ENCODE results near the gene MADD.

The MADD gene

GRCh38 chr11:47269829-47270305 is at the start of gene MADD:
MADD (plus strand) TSS chr11:47270133.
- ATAC-seq, result peak; percentile 95
- H3K4me1 Mint-ChIP-seq, result peaks cover 43% of the 10 kb centered on the region
- no peaks in the 10 kb centered on the region for H3K27me3 Mint-ChIP-seq
- no peaks in the 10 kb centered on the region for H3K9me3 Mint-ChIP-seq
- peak within 1 kb of the TSS; percentile 99 for H3K27ac Mint-ChIP-seq
- peak within 1 kb of the TSS; percentile 91 for H3K4me3 Mint-ChIP-seq
- H3K36me3 Mint-ChIP-seq, result peaks cover 7% of the 10 kb centered on the region

GRCh38 chr11:47220401-47220821 is 49.5 kb upstream of the MADD start:
- H3K27ac Mint-ChIP-seq, result peak overlapping the region; percentile 64
- H3K4me1 Mint-ChIP-seq, result peaks cover 51% of the 10 kb centered on the region
- no peaks in the 10 kb centered on the region for H3K27me3 Mint-ChIP-seq
- peaks cover 5% of the 10 kb centered on the region for H3K9me3 Mint-ChIP-seq
- H3K36me3 Mint-ChIP-seq, result peaks cover 74% of the 10 kb centered on the region
- H3K4me3 Mint-ChIP-seq, result peak overlapping the region; percentile 50
- ATAC-seq, result no peak

GRCh38 chr11:47222696-47223095 is 47.2 kb upstream of the MADD start:
- H3K36me3 Mint-ChIP-seq, result peaks cover 72% of the 10 kb centered on the region
- no peak overlapping the region for H3K4me3 Mint-ChIP-seq
- peaks cover 41% of the 10 kb centered on the region for H3K4me1 Mint-ChIP-seq
- H3K9me3 Mint-ChIP-seq, result peaks cover 5% of the 10 kb centered on the region
- no peak overlapping the region for H3K27ac Mint-ChIP-seq
- ATAC-seq, result no peak
- no peaks in the 10 kb centered on the region for H3K27me3 Mint-ChIP-seq

- peaks cover 18% of the 10 kb centered on the region for H3K4me1 Mint-ChIP-seq
- peak; percentile 87 for ATAC-seq
- H3K4me3 Mint-ChIP-seq, result peak overlapping the region; percentile 12
- peaks cover 65% of the 10 kb centered on the region for H3K36me3 Mint-ChIP-seq
- no peaks in the 10 kb centered on the region for H3K9me3 Mint-ChIP-seq
- no peaks in the 10 kb centered on the region for H3K27me3 Mint-ChIP-seq
- H3K27ac Mint-ChIP-seq, result no peak overlapping the region
These were observed 44.2 kb upstream of the MADD start for GRCh38 chr11:47225552-47226400.

GRCh38 chr11:47229161-47229560 is 40.8 kb upstream of the MADD start:
- peaks cover 51% of the 10 kb centered on the region for H3K36me3 Mint-ChIP-seq
- peak overlapping the region; percentile 2 for H3K27ac Mint-ChIP-seq

GRCh38 chr11:47233051-47233450 is 36.9 kb upstream of the MADD start:
- Mint-ChIP-seq H3K4me3 (no peak overlapping the region), H3K4me1 (no peaks in the 10 kb centered on the region), H3K36me3 (peaks cover 56% of the 10 kb centered on the region), H3K27me3 (no peaks in the 10 kb centered on the region), H3K9me3 (no peaks in the 10 kb centered on the region), H3K27ac (no peak overlapping the region)
- no peak for ATAC-seq

More at GRCh38 chr11:47229161-47229560, 40.8 kb upstream of the MADD start:
- H3K9me3 Mint-ChIP-seq, result no peaks in the 10 kb centered on the region
- ATAC-seq, result no peak
- peaks cover 18% of the 10 kb centered on the region for H3K4me1 Mint-ChIP-seq
- H3K27me3 Mint-ChIP-seq, result no peaks in the 10 kb centered on the region
- no peak overlapping the region for H3K4me3 Mint-ChIP-seq

GRCh38 chr11:47233989-47234668 is 35.8 kb upstream of the MADD start:
- Mint-ChIP-seq H3K27ac (no peak overlapping the region), H3K27me3 (no peaks in the 10 kb centered on the region), H3K4me3 (no peak overlapping the region), H3K4me1 (no peaks in the 10 kb centered on the region), H3K9me3 (no peaks in the 10 kb centered on the region), H3K36me3 (peaks cover 48% of the 10 kb centered on the region)
- ATAC-seq, result no peak

- Mint-ChIP-seq H3K36me3 (peaks cover 48% of the 10 kb centered on the region), H3K9me3 (no peaks in the 10 kb centered on the region), H3K4me3 (no peak overlapping the region), H3K27me3 (no peaks in the 10 kb centered on the region), H3K4me1 (no peaks in the 10 kb centered on the region), H3K27ac (no peak overlapping the region)
- ATAC-seq, result no peak
These were observed 35.2 kb upstream of the MADD start for GRCh38 chr11:47234669-47235100.

GRCh38 chr11:47235163-47235562 is 34.8 kb upstream of the MADD start:
- no peak overlapping the region for H3K4me3 Mint-ChIP-seq
- no peaks in the 10 kb centered on the region for H3K4me1 Mint-ChIP-seq
- peaks cover 53% of the 10 kb centered on the region for H3K36me3 Mint-ChIP-seq
- no peak overlapping the region for H3K27ac Mint-ChIP-seq
- no peaks in the 10 kb centered on the region for H3K9me3 Mint-ChIP-seq
- no peaks in the 10 kb centered on the region for H3K27me3 Mint-ChIP-seq
- no peak for ATAC-seq

- Mint-ChIP-seq H3K36me3 (peaks cover 59% of the 10 kb centered on the region), H3K4me1 (no peaks in the 10 kb centered on the region), H3K4me3 (no peak overlapping the region), H3K27ac (no peak overlapping the region), H3K9me3 (no peaks in the 10 kb centered on the region), H3K27me3 (no peaks in the 10 kb centered on the region)
- no peak for ATAC-seq
These were observed 33.5 kb upstream of the MADD start for GRCh38 chr11:47236482-47236881.

GRCh38 chr11:47239852-47240251 is 30.1 kb upstream of the MADD start:
- ATAC-seq, result peak; percentile 5
- no peaks in the 10 kb centered on the region for H3K4me1 Mint-ChIP-seq
- peaks cover 68% of the 10 kb centered on the region for H3K36me3 Mint-ChIP-seq
- H3K4me3 Mint-ChIP-seq, result peak overlapping the region; percentile 39
- no peaks in the 10 kb centered on the region for H3K9me3 Mint-ChIP-seq
- peak overlapping the region; percentile 11 for H3K27ac Mint-ChIP-seq
- H3K27me3 Mint-ChIP-seq, result no peaks in the 10 kb centered on the region

GRCh38 chr11:47241841-47242301 is 28.1 kb upstream of the MADD start:
- no peak for ATAC-seq
- peak overlapping the region; percentile 25 for H3K27ac Mint-ChIP-seq
- peaks cover 54% of the 10 kb centered on the region for H3K36me3 Mint-ChIP-seq
- no peaks in the 10 kb centered on the region for H3K27me3 Mint-ChIP-seq
- H3K9me3 Mint-ChIP-seq, result no peaks in the 10 kb centered on the region
- H3K4me1 Mint-ChIP-seq, result no peaks in the 10 kb centered on the region
- H3K4me3 Mint-ChIP-seq, result no peak overlapping the region

- Mint-ChIP-seq H3K4me3 (no peak overlapping the region), H3K4me1 (no peaks in the 10 kb centered on the region), H3K9me3 (no peaks in the 10 kb centered on the region), H3K36me3 (peaks cover 48% of the 10 kb centered on the region), H3K27ac (peak overlapping the region; percentile 25), H3K27me3 (no peaks in the 10 kb centered on the region)
- ATAC-seq, result no peak
These were observed 27.2 kb upstream of the MADD start for GRCh38 chr11:47242596-47243192.

- Mint-ChIP-seq H3K27me3 (no peaks in the 10 kb centered on the region), H3K9me3 (no peaks in the 10 kb centered on the region), H3K36me3 (peaks cover 41% of the 10 kb centered on the region), H3K27ac (no peak overlapping the region), H3K4me1 (peaks cover 7% of the 10 kb centered on the region), H3K4me3 (no peak overlapping the region)
- ATAC-seq, result no peak
These were observed 26.5 kb upstream of the MADD start for GRCh38 chr11:47243454-47243853.
